ENCODE measurements around the gene DCAF15.

DNA sequence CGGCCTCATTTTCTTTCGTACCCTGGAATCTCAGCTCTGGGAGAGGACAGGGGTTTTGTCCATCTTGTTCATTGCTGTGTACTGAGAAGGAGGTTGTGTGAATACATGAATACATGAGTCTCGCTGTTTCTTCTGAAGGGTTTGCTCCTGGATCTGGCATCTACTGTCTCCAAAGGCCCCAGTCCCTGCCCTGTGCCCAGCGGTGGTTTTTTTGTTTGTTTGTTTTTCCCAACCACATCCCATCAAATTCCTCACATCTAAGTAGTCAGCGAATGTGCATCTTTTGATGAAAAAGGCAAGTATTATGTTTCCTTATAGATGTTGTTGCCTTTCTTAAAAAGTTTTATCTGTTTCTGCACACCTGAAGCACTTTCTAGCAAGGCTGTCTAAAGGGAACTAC is 12.5 kb downstream of the DCAF15 start:
- TF ChIP-seq CTCF (IDR thresholded peaks at IDR 0.05): no peak
- no peak for TF ChIP-seq POLR2A (IDR thresholded peaks at IDR 0.05)
